Measurements from ENCODE around the gene LDLRAP1. TPM values are rescaled to one million over a fixed set of nuclear protein-coding genes. Genes with fewer than 3 reads are reported as not detected.

Gene LDLRAP1
- total RNA-seq, 1 donor from 2014 or later: 4.6 TPM

- Mint-ChIP-seq H3K9me3 (no peaks in the 10 kb centered on the region), H3K27ac (no peak overlapping the region), H3K4me3 (no peak overlapping the region), H3K36me3 (ENCODE audit: low read depth) (peaks cover 9% of the 10 kb centered on the region), H3K27me3 (ENCODE audit: insufficient read depth) (peaks cover 8% of the 10 kb centered on the region), H3K4me1 (ENCODE audit: low read depth) (peaks cover 32% of the 10 kb centered on the region)
- no peak for DNase-seq (ENCODE audit: low spot score)
- intact Hi-C loops (cut with micrococcal nuclease): loop anchor here (5.0 kb wide), 1 partner anchor 242 kb away; no protein-coding TSS in a partner anchor
Observed at GRCh38 chr1:25554886-25555752, 11.7 kb downstream of the LDLRAP1 start.

- H3K27ac Mint-ChIP-seq: no peak overlapping the region
Observed at GRCh38 chr1:25555753-25556092, 12.3 kb downstream of the LDLRAP1 start.

DNA sequence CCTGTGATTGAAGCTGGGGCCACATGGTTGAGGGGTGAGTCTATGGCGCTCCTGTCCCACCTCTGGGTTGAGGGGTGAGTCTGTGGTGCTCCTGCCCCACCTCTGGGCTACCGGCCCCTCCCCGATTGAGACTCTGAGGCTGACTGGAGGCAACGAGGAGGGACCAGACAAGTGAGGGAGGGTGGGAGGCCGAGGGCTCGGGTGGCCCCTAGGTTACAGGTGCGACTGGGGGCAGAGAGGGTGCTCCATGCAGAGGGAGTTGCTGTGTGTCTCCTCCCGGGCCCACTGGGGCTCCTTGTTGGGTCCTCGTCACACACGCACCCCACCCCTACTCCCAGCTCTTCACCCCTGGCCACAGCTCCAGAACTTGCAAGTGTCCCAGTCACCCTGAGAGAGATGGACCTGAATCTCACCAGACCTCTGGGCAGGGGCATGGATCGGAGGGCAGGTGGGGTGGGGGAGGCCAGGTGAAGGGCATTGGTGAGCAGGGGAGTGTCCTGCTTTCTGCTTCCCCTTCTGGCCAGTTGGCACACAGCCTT, 12.8 kb downstream of the LDLRAP1 start:
- Mint-ChIP-seq H3K4me3 (no peak overlapping the region), H3K4me1 (ENCODE audit: low read depth) (peaks cover 24% of the 10 kb centered on the region), H3K27me3 (ENCODE audit: insufficient read depth) (peaks cover 8% of the 10 kb centered on the region), H3K36me3 (ENCODE audit: low read depth) (peaks cover 7% of the 10 kb centered on the region), H3K9me3 (no peaks in the 10 kb centered on the region), H3K27ac (no peak overlapping the region)
- DNase-seq (ENCODE audit: low spot score): no peak
- intact Hi-C loops (cut with micrococcal nuclease): no loop called here

More at GRCh38 chr1:25555753-25556092, 12.3 kb downstream of the LDLRAP1 start:
- no peak for DNase-seq (ENCODE audit: low spot score)
- H3K4me3 Mint-ChIP-seq: no peak overlapping the region
- H3K4me1 Mint-ChIP-seq (ENCODE audit: low read depth): peaks cover 26% of the 10 kb centered on the region
- H3K9me3 Mint-ChIP-seq: no peaks in the 10 kb centered on the region
- H3K36me3 Mint-ChIP-seq (ENCODE audit: low read depth): peaks cover 7% of the 10 kb centered on the region
- peaks cover 8% of the 10 kb centered on the region for H3K27me3 Mint-ChIP-seq (ENCODE audit: insufficient read depth)
- intact Hi-C loops (cut with micrococcal nuclease): no loop called here

DNA sequence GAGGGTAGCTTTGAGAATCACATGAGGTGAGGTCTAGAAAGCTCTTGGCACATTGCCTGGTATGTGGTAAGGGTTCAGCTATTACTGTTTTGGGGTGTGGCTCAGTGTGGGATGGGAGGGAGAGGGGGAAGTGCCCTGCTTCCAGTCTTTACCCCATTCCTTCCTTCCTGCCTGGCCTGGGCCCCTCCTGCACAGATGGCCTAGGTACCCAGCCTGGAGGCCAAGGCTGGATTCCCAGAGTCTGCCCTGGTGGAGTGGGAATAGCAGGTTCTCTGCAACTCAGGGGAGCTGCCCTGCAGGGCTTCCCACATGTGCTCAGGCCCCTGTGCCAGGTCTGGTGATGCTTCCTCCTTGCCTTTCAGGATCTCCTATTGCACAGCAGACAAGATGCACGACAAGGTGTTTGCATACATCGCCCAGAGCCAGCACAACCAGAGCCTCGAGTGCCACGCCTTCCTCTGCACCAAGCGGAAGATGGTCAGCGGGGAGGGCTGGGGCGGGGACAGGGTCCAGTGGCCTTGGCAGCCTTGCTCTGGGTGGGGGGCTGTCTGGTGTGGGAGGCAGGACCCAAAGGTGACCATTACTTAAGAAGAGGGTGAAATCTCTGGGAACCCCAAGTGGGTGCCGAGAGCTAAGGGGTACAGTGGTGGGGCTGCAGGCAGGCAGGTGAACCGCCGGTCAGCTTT, 13.5 kb downstream of the LDLRAP1 start:
- Mint-ChIP-seq H3K27ac (no peak overlapping the region), H3K36me3 (ENCODE audit: low read depth) (peaks cover 9% of the 10 kb centered on the region), H3K9me3 (no peaks in the 10 kb centered on the region), H3K27me3 (ENCODE audit: insufficient read depth) (peaks cover 6% of the 10 kb centered on the region), H3K4me1 (ENCODE audit: low read depth) (peaks cover 24% of the 10 kb centered on the region), H3K4me3 (no peak overlapping the region)
- DNase-seq (ENCODE audit: low spot score): no peak
- intact Hi-C loops (cut with micrococcal nuclease): no loop called here

GRCh38 chr1:25557543-25557942, 14.1 kb downstream of the LDLRAP1 start:
- no peak for DNase-seq (ENCODE audit: low spot score)
- Mint-ChIP-seq H3K4me1 (ENCODE audit: low read depth) (peaks cover 30% of the 10 kb centered on the region), H3K36me3 (ENCODE audit: low read depth) (peaks cover 9% of the 10 kb centered on the region), H3K27ac (no peak overlapping the region), H3K27me3 (ENCODE audit: insufficient read depth) (peaks cover 6% of the 10 kb centered on the region), H3K4me3 (no peak overlapping the region), H3K9me3 (no peaks in the 10 kb centered on the region)
- intact Hi-C loops (cut with micrococcal nuclease): no loop called here

- Mint-ChIP-seq H3K4me3 (no peak overlapping the region), H3K27ac (no peak overlapping the region), H3K9me3 (no peaks in the 10 kb centered on the region), H3K27me3 (ENCODE audit: insufficient read depth) (peaks cover 2% of the 10 kb centered on the region), H3K36me3 (ENCODE audit: low read depth) (peaks cover 13% of the 10 kb centered on the region), H3K4me1 (ENCODE audit: low read depth) (peaks cover 40% of the 10 kb centered on the region)
- DNase-seq (ENCODE audit: low spot score): no peak
- intact Hi-C loops (cut with micrococcal nuclease): no loop called here
Observed at GRCh38 chr1:25559031-25559430, 15.6 kb downstream of the LDLRAP1 start.

DNA sequence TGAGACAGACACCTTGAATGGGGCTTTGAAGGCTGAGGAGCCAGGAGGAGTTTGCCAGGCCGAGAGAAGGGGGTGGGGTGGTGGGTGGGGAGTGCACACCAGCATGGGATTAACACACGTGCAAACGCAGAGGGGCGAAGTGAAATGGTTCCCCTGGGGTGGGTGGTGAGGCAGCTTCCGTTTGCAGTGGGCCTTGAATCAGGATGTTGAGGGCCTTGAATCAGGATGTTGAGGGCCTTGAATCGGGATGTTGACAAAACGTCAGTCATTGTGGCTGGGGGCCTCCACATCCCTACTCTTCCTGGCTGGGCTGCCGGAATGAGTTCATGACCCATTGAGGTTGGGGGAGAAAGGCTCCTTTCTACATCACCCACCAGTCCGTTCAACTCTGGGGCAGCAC, 16.6 kb downstream of the LDLRAP1 start:
- no peak overlapping the region for H3K27ac Mint-ChIP-seq
- H3K4me1 Mint-ChIP-seq (ENCODE audit: low read depth): peaks cover 50% of the 10 kb centered on the region
- DNase-seq (ENCODE audit: low spot score): no peak
- intact Hi-C loops (cut with micrococcal nuclease): no loop called here
- no peak overlapping the region for H3K4me3 Mint-ChIP-seq
- H3K36me3 Mint-ChIP-seq (ENCODE audit: low read depth): peaks cover 17% of the 10 kb centered on the region
- no peaks in the 10 kb centered on the region for H3K9me3 Mint-ChIP-seq
- peaks cover 2% of the 10 kb centered on the region for H3K27me3 Mint-ChIP-seq (ENCODE audit: insufficient read depth)

GRCh38 chr1:25560788-25561187, 17.4 kb downstream of the LDLRAP1 start:
- DNase-seq (ENCODE audit: low spot score): no peak
- Mint-ChIP-seq H3K36me3 (ENCODE audit: low read depth) (peaks cover 14% of the 10 kb centered on the region), H3K4me1 (ENCODE audit: low read depth) (peaks cover 52% of the 10 kb centered on the region), H3K27ac (no peak overlapping the region), H3K9me3 (no peaks in the 10 kb centered on the region), H3K4me3 (no peak overlapping the region), H3K27me3 (ENCODE audit: insufficient read depth) (peaks cover under 1% of the 10 kb centered on the region)
- intact Hi-C loops (cut with micrococcal nuclease): no loop called here

DNA sequence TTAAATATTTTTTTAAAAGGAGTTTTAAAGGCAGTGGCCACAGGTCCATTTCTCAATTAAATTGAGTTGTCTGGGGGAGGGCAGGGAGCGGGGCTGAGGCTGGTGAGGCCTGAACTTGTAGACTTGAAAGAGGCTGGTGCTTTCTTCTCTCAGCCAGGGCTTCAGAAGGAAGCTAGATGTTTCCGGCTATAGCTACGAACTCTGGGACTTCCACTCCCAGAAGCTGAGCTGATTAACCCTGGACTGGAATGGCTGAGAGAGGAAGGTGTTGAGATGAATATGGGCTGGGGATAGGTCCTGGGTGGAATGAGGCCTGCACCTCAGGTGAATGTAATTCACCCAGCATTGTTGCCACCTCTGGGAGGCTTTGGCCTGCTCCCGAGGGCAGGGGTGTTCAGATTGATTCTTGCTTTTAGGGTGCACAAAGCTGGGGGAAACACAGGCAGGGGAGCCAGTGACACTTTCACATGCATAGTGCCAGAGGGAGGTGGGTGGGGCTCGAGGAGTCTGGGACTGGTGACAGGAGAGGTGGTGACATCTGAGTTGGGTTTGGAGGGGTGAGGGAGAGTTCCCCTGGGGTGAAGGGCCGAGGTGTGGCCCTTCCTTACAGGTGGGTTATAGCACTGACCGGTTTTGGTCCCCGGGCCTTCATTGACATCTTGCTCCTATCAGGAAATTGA, 18.2 kb downstream of the LDLRAP1 start:
- Mint-ChIP-seq H3K4me3 (peak overlapping the region; percentile 26), H3K36me3 (ENCODE audit: low read depth) (peaks cover 13% of the 10 kb centered on the region), H3K9me3 (no peaks in the 10 kb centered on the region), H3K27ac (peak overlapping the region; percentile 29), H3K4me1 (ENCODE audit: low read depth) (peaks cover 54% of the 10 kb centered on the region), H3K27me3 (ENCODE audit: insufficient read depth) (no peaks in the 10 kb centered on the region)
- intact Hi-C loops (cut with micrococcal nuclease): no loop called here
- no peak for DNase-seq (ENCODE audit: low spot score)

- Mint-ChIP-seq H3K4me3 (peak overlapping the region; percentile 62), H3K4me1 (ENCODE audit: low read depth) (peaks cover 51% of the 10 kb centered on the region), H3K27me3 (ENCODE audit: insufficient read depth) (no peaks in the 10 kb centered on the region), H3K36me3 (ENCODE audit: low read depth) (peaks cover 13% of the 10 kb centered on the region), H3K9me3 (no peaks in the 10 kb centered on the region), H3K27ac (peak overlapping the region; percentile 29)
- peak; percentile 52 for DNase-seq (ENCODE audit: low spot score)
- intact Hi-C loops (cut with micrococcal nuclease): no loop called here
Observed at GRCh38 chr1:25562101-25562927, 18.9 kb downstream of the LDLRAP1 start.

GRCh38 chr1:25562928-25563283, 19.5 kb downstream of the LDLRAP1 start:
- intact Hi-C loops (cut with micrococcal nuclease): no loop called here
- peak overlapping the region; percentile 62 for H3K4me3 Mint-ChIP-seq

More at GRCh38 chr1:25562928-25563283, 19.5 kb downstream of the LDLRAP1 start:
- Mint-ChIP-seq H3K4me1 (ENCODE audit: low read depth) (peaks cover 53% of the 10 kb centered on the region), H3K27ac (no peak overlapping the region), H3K27me3 (ENCODE audit: insufficient read depth) (peaks cover 4% of the 10 kb centered on the region), H3K36me3 (ENCODE audit: low read depth) (peaks cover 13% of the 10 kb centered on the region), H3K9me3 (no peaks in the 10 kb centered on the region)
- DNase-seq (ENCODE audit: low spot score): no peak

Measured in activated T-helper 1 cell treated with anti-CD3 and anti-CD28 coated beads, Interleukin-12 subunit alpha, Interleukin-12 subunit beta, Interleukin-2, Interleukin-4 antibody, amounts not matched to agents 30 ng/mL and 10 ng/mL and 1 ng/mL, durations not matched to agents 14 hours and 24 hours and 36 hours (primary cell).